GM18502 (cell line): Measurements from ENCODE around the gene DENND4B.
"Not testable (repeated sequence)": the region's sequence is repeated elsewhere in the genome, so short reads cannot be mapped to it uniquely, and the experiment has no call there.

Source experiments
- ATAC-seq: cut with Tn5 transposase; IDR thresholded peaks from one replicate; pipeline ENCODE4 v1.9.1; 2021; ENCODE audit warnings: mild to moderate bottlenecking; ENCODE audit not compliant: unreplicated experiment, poor library complexity

DENND4B gene

DNA sequence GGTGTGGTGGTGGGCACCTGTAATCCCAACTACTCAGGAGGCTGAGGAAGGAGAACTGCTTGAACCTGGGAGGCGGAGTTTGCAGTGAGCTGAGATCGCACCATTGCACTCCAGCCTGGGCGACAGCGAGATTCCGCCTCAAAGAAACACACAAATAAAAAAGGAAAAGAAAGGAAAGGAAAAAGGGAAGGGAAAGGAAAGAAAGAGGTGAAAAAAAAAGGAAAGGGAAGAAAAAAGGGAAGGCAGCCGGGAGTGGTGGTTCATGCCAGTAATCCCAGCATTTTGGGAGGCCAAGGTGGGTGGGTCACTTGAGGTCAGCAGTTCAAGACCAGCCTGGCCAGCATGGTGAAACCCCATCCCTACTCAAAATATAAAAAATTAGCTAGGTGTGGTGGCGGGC is 55.5 kb downstream of the DENND4B start:
- ATAC-seq: not testable (repeated sequence)

DNA sequence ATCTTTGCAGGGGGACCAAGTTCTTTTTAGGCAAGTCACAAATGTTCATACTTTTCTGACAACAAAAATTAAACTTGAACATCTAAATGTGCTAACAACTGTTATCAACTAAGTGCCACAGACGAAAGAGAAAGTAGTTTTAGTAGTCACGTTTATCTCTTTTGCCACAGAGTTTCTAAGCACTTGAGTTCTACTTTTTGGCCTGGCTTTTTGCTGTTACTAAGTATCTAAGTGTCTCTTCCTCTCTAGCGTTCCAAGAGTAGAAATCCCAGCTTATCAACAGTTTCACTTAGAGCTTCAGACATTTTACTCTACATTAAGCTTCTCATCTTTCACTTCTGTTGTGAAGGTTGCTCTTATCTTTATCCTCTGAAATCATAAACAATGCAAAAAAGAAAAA is 58.0 kb downstream of the DENND4B start:
- ATAC-seq: no peak

- no peak for ATAC-seq
These were observed 60.4 kb downstream of the DENND4B start for GRCh38 chr1:153886127-153886526.

DNA sequence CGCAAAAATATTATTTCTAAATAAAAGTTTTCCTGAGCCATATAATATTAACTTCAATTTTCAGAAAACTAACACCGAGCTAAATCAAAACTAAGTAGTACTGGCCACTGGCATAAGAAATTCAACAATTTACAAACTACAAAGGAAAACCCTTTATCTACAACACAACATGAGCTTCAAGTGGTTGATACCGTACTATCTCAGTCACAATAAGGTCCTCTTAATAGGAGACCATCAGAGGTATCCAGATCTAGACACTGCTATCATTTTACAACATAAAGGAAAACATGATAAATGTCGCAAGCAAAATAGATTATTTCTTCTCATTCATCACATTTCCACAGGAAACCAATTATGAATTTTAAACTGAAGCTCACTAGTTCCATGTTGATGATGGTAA is 63.3 kb downstream of the DENND4B start:
- no peak for ATAC-seq

DNA sequence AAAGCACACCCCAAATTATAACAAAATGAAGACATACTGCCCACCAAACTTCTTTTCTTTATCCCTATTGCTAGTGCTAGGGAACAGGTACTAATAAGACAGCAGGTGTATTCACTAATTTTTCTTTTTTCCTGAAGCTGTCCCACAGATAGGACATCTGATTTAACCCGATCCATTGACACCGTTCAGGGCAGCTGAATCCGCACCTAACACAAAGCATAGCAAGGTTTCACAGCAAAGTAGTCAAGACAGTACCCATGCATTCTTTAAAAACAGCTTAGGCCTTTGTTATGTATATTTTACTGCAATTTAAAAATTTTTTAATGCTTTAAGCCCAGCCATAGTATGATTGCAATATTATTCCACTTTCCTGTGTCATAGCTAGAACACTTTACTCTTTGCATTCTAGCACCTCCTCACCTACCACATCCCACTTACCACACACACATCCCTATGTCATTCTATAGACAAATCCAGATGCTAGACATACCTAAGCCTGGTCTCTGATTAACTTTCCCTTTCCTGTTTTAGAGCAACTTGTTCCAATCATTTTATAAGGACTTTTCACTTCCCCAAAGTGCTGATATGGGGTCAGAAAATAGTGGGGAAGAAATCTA is 64.1 kb downstream of the DENND4B start:
- no peak for ATAC-seq

- ATAC-seq: no peak
These were observed 64.8 kb downstream of the DENND4B start for GRCh38 chr1:153881751-153882150.

- no peak for ATAC-seq
These were observed 65.6 kb downstream of the DENND4B start for GRCh38 chr1:153880962-153881361.

GRCh38 chr1:153880024-153880423 is 66.5 kb downstream of the DENND4B start:
- ATAC-seq: no peak
